ENCODE measurements around the gene FSTL4. TPM values are rescaled to one million over a fixed set of nuclear protein-coding genes. Genes with fewer than 3 reads are reported as not detected.

FSTL4 gene
- total and polyA plus RNA-seq, 2 of the 13 experiments (the other 11 are each of a cell fraction or from before 2014, with no cell fraction given): 2.1 to 3.0 TPM

- no TSS peak for BruUV-seq (replicated peaks)
- Histone ChIP-seq H3K4me2 (ENCODE audit: low read depth, low read length) (no peak overlapping the region), H2AFZ (ENCODE audit: low read length) (no peak overlapping the region), H3K4me1 (ENCODE audit: insufficient read depth, low read length) (peaks cover 10% of the 10 kb centered on the region), H3K9me3 (ENCODE audit: low read length) (no peaks in the 10 kb centered on the region), H3K9ac (ENCODE audit: insufficient read depth, low read depth, low read length) (no peak overlapping the region), H3K4me3 (replicated peaks in 1 of 3; ENCODE audit: insufficient read depth in 1 of 3, low read depth in 2 of 3, low read length in 3 of 3) (no peak overlapping the region), H4K20me1 (ENCODE audit: insufficient read depth, low read length) (no peaks in the 10 kb centered on the region), H3K36me3 (replicated peaks in 1 of 2; ENCODE audit: control insufficient read depth in 1 of 2, insufficient read depth in 2 of 2, low read length in 2 of 2) (no peaks in the 10 kb centered on the region), H3K27ac (ENCODE audit: extremely low read length, insufficient read depth, low read length) (no peak overlapping the region), H3K79me2 (ENCODE audit: insufficient read depth, low read length) (no peaks in the 10 kb centered on the region), H3K27me3 (ENCODE audit: control insufficient read depth in 1 of 2, insufficient read depth in 2 of 2, low read length in 2 of 2) (peaks cover 0 to 4% of the 10 kb centered on the region in 2 experiments; a peak in 1 of 5 replicates)
- no peak for DNase-seq (ENCODE audit: low spot score)
- TF ChIP-seq TOPORS (CRISPR knock-in tag; IDR thresholded peaks at IDR 0.05) (no peak), ZNF17 (CRISPR knock-in tag; IDR thresholded peaks at IDR 0.05) (no peak), NKX3-1 (CRISPR knock-in tag; IDR thresholded peaks at IDR 0.05) (no peak), HINFP (CRISPR knock-in tag; IDR thresholded peaks at IDR 0.05; ENCODE audit: low read depth) (no peak), ARID3A (IDR thresholded peaks at IDR 0.05; ENCODE audit: low read depth, low read length) (no peak), PBX3 (CRISPR knock-in tag; IDR thresholded peaks at IDR 0.05; ENCODE audit: borderline replicate concordance) (no peak), KLF12 (CRISPR knock-in tag; IDR thresholded peaks at IDR 0.05; ENCODE audit: borderline replicate concordance) (no peak), ZNF597 (CRISPR knock-in tag; IDR thresholded peaks at IDR 0.05) (no peak), KAT8 (CRISPR knock-in tag; IDR thresholded peaks at IDR 0.05) (no peak)
- in situ Hi-C loops (cut with HindIII; ENCODE audit: extremely low pct_ligation_motif_present, low pct_unique_long_range_greater_than_20kb): no loop called here
- POLR2A ChIA-PET: no interaction called here
- FAIRE-seq: no peak
- ATAC-seq: no peak
- WGBS (ENCODE audit: low lambda C conversion rate): 53% methylated on average over 3 of the region's 7 CpGs
- intact Hi-C loops (cut with micrococcal nuclease; ENCODE audit: unreplicated experiment): no loop called here
- CTCF ChIA-PET (ENCODE audit: low intra/inter-chr PET ratio, low total read pairs): no interaction called here
These were observed 115.7 kb downstream of the FSTL4 start for GRCh38 chr5:133496631-133497030.

All from HepG2 (cell line).